Neural cell (in vitro differentiated cells): ENCODE results near the gene IFNGR1.

Experiments used
- EP300 ChIP-seq: fragments of 450-650 bp; conservative IDR thresholded peaks from 2 replicates; pipeline ENCODE4 v1.6.1; 2014; ENCODE audit warnings: antibody characterized with exemption, mild to moderate bottlenecking, moderate library complexity; ENCODE audit not compliant: poor library complexity, severe bottlenecking
- MXI1 ChIP-seq: fragments of 450-650 bp; conservative IDR thresholded peaks from 2 replicates; pipeline ENCODE4 v1.6.1; 2014; ENCODE audit warnings: antibody characterized with exemption, mild to moderate bottlenecking; ENCODE audit not compliant: poor library complexity, severe bottlenecking
- POLR2AphosphoS5 ChIP-seq: IDR thresholded peaks from 2 replicates; pipeline ENCODE4 v1.6.1; 2012
- RAD21 ChIP-seq: fragments of 450-650 bp; conservative IDR thresholded peaks from 2 replicates; pipeline ENCODE4 v1.6.1; 2014; ENCODE audit warnings: antibody characterized with exemption, mild to moderate bottlenecking, moderate library complexity
- REST ChIP-seq: IDR thresholded peaks from 2 replicates; pipeline ENCODE4 v1.6.1; 2012; ENCODE audit warnings: borderline replicate concordance
- SMC3 ChIP-seq: fragments of 450-650 bp; conservative IDR thresholded peaks from 2 replicates; pipeline ENCODE4 v1.6.1; 2014; ENCODE audit warnings: antibody characterized with exemption, mild to moderate bottlenecking, moderate library complexity; ENCODE audit not compliant: poor library complexity
- TAF1 ChIP-seq: IDR thresholded peaks from 2 replicates; pipeline ENCODE4 v1.6.1; 2012; ENCODE audit warnings: low read depth
- TF ChIP-seq, protein P1 (sequence below): fragments of 450-650 bp; IDR thresholded peaks from 2 replicates; pipeline ENCODE4 v1.5.1; 2014; ENCODE audit warnings: antibody characterized with exemption, mild to moderate bottlenecking, moderate library complexity; ENCODE audit not compliant: poor library complexity, severe bottlenecking

DNA sequence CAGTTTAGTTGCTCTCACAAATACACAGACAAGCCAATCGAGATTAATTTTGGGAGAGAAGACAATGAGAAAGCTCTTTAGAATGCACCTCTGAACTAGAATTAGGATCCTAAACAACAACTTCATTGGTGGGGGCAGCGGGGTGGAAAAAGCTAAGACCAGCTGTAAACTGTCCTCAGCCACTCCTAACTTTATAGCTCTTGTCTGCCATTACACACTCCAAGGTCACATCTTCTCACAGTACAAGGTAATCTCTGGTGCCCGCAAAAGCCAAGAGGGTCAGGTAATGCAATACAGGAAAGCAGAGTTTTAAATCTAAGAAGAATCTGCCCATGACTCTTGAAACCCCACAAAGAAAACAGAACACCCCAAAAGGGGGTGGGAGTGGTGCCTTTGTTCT is 27.9 kb downstream of the IFNGR1 start:
- TF ChIP-seq, protein P1, sequence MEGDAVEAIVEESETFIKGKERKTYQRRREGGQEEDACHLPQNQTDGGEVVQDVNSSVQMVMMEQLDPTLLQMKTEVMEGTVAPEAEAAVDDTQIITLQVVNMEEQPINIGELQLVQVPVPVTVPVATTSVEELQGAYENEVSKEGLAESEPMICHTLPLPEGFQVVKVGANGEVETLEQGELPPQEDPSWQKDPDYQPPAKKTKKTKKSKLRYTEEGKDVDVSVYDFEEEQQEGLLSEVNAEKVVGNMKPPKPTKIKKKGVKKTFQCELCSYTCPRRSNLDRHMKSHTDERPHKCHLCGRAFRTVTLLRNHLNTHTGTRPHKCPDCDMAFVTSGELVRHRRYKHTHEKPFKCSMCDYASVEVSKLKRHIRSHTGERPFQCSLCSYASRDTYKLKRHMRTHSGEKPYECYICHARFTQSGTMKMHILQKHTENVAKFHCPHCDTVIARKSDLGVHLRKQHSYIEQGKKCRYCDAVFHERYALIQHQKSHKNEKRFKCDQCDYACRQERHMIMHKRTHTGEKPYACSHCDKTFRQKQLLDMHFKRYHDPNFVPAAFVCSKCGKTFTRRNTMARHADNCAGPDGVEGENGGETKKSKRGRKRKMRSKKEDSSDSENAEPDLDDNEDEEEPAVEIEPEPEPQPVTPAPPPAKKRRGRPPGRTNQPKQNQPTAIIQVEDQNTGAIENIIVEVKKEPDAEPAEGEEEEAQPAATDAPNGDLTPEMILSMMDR, result no peak
- TF ChIP-seq TAF1 (no peak), EP300 (no peak), POLR2AphosphoS5 (no peak), REST (no peak), SMC3 (no peak), RAD21 (no peak), MXI1 (no peak)
